ENCODE measurements around the gene LMF1.

DNA sequence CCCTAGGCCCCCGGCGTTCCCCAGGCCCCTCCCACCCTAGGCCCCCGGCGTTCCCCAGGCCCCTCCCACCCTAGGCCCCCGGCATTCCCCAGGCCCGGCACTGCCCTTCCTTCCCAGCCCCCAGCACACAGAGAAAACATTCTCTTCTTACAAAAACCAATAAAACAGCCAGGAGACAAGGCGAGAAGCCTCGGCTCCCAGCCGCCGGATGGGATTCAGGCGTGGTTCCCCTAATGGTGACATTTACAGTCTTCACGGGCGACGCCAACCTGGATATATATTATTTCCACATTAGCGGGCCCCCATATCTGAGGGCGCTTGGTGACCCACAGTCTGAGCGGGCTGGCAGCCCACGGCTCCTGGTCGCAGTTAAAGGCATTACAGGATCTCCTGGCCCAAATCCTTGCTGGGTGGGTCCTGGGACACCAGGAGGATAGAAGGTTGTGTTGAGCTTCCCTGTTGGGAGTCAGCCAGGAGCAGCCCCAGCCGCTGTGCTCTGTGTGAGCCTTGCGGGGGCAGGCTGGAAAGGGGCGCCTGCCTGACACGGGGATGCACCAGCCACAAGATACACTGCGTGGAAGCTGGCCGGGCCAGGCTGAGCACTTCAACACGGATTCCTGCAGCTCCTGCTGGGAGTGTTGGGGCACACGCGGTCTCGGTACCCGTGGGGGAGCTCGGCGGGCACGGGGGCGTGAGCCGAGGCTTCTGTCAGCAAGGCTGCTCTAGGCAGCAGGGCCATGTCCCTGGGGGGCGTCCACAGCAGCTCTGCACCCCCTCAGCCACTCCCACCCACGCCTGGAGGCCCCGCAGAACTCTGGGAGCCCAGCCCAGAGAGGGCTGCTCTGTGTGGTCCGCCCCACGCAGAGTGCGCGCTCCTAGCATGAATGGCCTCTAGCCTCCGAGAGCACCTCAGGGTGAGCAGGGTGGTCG is 83.7 kb downstream of the LMF1 start:
- TF ChIP-seq, protein P1, sequence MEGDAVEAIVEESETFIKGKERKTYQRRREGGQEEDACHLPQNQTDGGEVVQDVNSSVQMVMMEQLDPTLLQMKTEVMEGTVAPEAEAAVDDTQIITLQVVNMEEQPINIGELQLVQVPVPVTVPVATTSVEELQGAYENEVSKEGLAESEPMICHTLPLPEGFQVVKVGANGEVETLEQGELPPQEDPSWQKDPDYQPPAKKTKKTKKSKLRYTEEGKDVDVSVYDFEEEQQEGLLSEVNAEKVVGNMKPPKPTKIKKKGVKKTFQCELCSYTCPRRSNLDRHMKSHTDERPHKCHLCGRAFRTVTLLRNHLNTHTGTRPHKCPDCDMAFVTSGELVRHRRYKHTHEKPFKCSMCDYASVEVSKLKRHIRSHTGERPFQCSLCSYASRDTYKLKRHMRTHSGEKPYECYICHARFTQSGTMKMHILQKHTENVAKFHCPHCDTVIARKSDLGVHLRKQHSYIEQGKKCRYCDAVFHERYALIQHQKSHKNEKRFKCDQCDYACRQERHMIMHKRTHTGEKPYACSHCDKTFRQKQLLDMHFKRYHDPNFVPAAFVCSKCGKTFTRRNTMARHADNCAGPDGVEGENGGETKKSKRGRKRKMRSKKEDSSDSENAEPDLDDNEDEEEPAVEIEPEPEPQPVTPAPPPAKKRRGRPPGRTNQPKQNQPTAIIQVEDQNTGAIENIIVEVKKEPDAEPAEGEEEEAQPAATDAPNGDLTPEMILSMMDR (IDR thresholded peaks at IDR 0.05; ENCODE audit: low read depth, low read length, poor library complexity, severe bottlenecking), result no peak
- no peak for TF ChIP-seq EZH2phosphoT487 (IDR thresholded peaks at IDR 0.05; ENCODE audit: borderline replicate concordance, low read length)

Data from DOHH2 (cell line).